Fibroblast of villous mesenchyme (primary cell): ENCODE results near the gene MYO7B. TPM values are rescaled to one million over a fixed set of nuclear protein-coding genes. Genes with fewer than 3 reads are reported as not detected.

Experiments
- DNase-seq: peaks from one replicate; pipeline ENCODE4 v3.0.0-alpha.2; 2010; ENCODE audit warnings: low read depth
- H3K4me3 ChIP-seq: 2 replicates; pipeline ENCODE4 v1.5.1; 2011; ENCODE audit warnings: low read depth, mild to moderate bottlenecking, low read length
- CTCF ChIP-seq: IDR thresholded peaks from 2 replicates; pipeline ENCODE4 v1.5.1; 2012; ENCODE audit warnings: low read depth, mild to moderate bottlenecking, low read length; ENCODE audit not compliant: insufficient read depth
- total RNA-seq: library from RNA; depleted of rRNA; stranded (reverse); fragments of >200 nt; gene quantifications from 2 replicates; pipeline ENCODE4 v1.2.3, GENCODE V29; 2012

MYO7B gene
- total RNA-seq, 1 donor, result 0.86 TPM

GRCh38 chr2:127631997-127632581 is 96.6 kb downstream of the MYO7B start:
- no peak overlapping the region for H3K4me3 ChIP-seq
- no peak for DNase-seq
- TF ChIP-seq CTCF, result no peak

GRCh38 chr2:127632592-127633489 is 97.4 kb downstream of the MYO7B start:
- H3K4me3 ChIP-seq, result no peak overlapping the region
- no peak for TF ChIP-seq CTCF
- DNase-seq, result no peak

GRCh38 chr2:127633556-127634065 is 98.1 kb downstream of the MYO7B start:
- H3K4me3 ChIP-seq, result no peak overlapping the region
- TF ChIP-seq CTCF, result no peak
- DNase-seq, result no peak

GRCh38 chr2:127634066-127634617 is 98.7 kb downstream of the MYO7B start:
- DNase-seq, result no peak
- H3K4me3 ChIP-seq, result no peak overlapping the region
- TF ChIP-seq CTCF, result no peak

GRCh38 chr2:127634626-127635379 is 99.3 kb downstream of the MYO7B start:
- H3K4me3 ChIP-seq, result no peak overlapping the region
- TF ChIP-seq CTCF, result no peak
- DNase-seq, result no peak

GRCh38 chr2:127635380-127636237 is 100.1 kb downstream of the MYO7B start:
- DNase-seq, result no peak
- H3K4me3 ChIP-seq, result no peak overlapping the region
- no peak for TF ChIP-seq CTCF
